HG02610 (cell line): ENCODE results near the gene ZNF394.

Experiments
- ATAC-seq: cut with Tn5 transposase; IDR thresholded peaks from one replicate; pipeline ENCODE4 v1.9.1; 2021; ENCODE audit warnings: mild to moderate bottlenecking, moderate library complexity; ENCODE audit not compliant: unreplicated experiment

Gene ZNF394

GRCh38 chr7:99497766-99498545 is 2.1 kb downstream of the ZNF394 start:
- no peak for ATAC-seq

GRCh38 chr7:99493823-99494222 is 6.3 kb downstream of the ZNF394 start:
- no peak for ATAC-seq

- no peak for ATAC-seq
Measured at GRCh38 chr7:99490878-99491277, 9.2 kb downstream of the ZNF394 start.

GRCh38 chr7:99489235-99489634 is 10.8 kb downstream of the ZNF394 start:
- ATAC-seq = no peak

DNA sequence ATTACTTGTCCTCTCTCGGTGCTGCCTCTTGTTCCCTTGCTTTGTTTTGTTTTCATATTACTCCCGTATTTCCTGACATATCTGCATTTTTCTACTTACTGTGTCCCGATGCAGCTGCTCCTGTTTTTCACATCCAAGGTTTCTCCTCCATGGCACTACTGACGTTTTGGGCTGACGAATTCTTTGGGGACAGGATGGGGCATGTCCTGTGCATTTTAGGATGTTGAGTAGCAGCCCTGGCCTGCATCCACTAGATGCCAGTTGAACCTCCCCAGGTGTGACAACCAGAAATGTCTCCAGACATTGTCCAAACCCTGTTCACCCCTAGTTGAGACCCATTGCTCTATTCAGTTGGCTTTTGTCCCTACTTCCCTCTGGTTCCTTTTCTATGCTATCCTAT is 15.0 kb downstream of the ZNF394 start:
- ATAC-seq = no peak

GRCh38 chr7:99478464-99479440 is 21.3 kb downstream of the ZNF394 start:
- ATAC-seq = no peak

- ATAC-seq = no peak
Measured at GRCh38 chr7:99476107-99476506, 24.0 kb downstream of the ZNF394 start.

DNA sequence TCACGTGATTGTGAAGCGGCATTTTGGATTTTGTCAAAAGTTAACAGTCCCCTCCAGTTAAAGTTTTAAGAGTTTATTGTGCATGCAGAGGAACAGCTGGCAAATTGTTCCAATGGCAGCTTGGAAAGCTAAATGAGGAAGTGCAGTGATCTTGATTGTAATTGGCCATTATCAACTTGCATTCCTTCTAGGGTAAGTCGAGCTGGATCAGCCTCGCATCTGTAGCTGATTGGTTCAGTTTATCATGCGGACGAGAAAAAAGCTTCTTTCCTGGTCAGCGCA is 26.8 kb downstream of the ZNF394 start:
- peak; percentile 10 for ATAC-seq

DNA sequence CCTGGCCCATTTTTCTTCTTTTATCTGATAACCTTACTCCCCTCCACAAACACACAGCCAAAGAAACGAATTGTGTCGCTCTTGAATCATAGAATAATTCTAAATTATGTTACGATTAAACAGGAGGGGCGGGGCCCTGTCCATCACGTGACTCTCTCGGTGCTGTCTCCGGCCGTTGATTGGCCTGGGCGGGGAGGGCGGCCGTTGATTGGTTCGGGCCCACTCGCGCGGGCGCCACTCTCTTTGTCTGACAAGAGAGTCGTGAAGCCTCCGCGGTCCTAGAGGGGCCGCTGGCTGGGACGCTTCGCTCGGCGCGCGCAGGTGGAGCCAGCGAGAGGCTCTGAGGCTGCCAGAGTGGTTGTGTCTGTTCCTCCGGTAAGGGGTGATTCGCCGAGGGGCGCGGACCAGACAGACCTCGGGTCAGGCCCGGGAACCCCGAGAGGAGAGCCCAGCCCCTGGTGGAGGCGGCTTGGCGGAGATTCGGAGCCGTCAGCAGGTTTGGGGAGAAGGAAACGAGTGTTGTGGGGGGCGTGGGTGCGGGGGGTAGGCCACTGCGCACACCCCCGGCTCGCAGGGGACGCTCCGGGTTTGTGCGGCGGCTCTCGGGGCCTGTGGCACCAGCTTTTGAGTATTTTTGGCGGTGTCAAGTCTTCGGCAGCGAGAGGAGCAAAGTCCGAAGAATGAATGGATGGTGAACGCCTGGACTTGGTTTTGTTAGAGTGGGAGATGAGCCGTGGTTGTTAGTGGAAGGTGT is 27.3 kb downstream of the ZNF394 start, which contains the start of gene ZNF789:
Gene ZNF789, plus strand, starts transcription at position 330 of the 754 bp plus-strand sequence. CDS start 3,567 bp downstream, outside the sequence.
- ATAC-seq = peak; percentile 93

- no peak for ATAC-seq
Measured at GRCh38 chr7:99469381-99470065, 30.6 kb downstream of the ZNF394 start.

DNA sequence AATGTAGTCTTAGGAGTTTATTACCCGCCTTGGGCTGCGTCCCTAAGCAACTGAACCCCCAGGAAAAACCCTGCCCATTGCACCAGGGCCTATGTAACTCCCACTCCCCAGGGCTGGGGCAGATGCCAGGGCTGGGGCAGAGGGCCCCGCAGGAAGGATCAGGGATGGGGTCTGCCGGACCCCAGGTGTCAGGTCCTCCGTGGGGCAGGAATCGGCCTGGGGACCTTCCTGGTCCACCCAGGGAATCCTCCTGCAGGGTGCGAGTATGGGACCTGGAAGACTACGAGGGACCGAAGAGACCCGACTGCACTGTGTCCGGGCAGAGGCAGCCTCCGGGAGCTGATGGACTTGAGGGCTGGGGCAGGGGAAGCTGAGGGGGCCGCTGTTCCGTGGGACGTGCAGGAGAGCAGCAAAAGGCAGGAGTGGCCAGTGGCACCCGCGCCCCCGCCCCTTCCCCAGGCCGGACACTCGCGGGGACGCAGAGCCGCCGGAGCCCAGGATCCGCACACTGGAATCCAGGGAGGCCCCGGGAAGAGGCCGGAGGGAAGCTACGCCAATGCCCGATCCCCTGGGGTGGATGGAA is 31.7 kb downstream of the ZNF394 start:
- no peak for ATAC-seq

GRCh38 chr7:99465421-99465768 is 34.7 kb downstream of the ZNF394 start:
- ATAC-seq = no peak

DNA sequence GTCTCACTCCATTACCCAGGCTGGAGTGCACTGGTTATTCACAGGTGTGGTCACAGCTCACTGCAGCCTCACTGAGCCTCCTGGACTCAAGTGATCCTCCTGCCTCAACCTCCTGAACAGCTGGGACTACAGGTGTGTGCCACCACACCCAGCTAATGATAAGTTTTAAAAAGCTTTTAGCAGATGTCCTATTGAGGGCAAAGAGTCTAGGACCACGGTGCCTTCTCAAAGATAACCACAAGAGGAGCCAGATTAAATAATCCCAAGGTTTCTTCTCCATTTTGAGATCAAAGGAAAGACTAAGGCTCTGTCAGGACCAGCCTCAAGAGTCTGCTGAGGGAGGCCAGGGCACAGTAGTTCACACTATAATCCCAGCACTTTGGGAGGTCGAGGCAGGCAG is 38.9 kb downstream of the ZNF394 start:
- no peak for ATAC-seq

GRCh38 chr7:99460651-99461050 is 39.4 kb downstream of the ZNF394 start:
- no peak for ATAC-seq

DNA sequence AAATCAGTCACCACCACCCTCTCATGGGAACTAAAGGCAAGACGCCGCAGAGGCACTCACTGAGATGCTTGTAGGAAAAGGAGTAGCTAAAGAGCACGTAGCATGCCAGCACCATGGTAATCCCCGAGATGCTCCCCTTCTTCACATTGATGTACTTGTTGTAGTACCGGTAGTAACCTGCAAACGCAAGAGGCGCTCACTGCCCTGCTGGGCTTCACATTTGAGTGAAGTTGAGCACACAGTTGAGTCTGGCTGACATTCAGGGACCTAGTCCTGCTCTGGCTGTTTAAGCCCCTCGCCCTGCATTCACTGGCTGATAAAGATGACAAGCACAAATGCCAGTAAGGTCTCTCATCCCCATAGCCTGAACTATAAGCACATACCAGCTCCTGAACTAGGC is 41.0 kb downstream of the ZNF394 start:
- ATAC-seq = no peak

DNA sequence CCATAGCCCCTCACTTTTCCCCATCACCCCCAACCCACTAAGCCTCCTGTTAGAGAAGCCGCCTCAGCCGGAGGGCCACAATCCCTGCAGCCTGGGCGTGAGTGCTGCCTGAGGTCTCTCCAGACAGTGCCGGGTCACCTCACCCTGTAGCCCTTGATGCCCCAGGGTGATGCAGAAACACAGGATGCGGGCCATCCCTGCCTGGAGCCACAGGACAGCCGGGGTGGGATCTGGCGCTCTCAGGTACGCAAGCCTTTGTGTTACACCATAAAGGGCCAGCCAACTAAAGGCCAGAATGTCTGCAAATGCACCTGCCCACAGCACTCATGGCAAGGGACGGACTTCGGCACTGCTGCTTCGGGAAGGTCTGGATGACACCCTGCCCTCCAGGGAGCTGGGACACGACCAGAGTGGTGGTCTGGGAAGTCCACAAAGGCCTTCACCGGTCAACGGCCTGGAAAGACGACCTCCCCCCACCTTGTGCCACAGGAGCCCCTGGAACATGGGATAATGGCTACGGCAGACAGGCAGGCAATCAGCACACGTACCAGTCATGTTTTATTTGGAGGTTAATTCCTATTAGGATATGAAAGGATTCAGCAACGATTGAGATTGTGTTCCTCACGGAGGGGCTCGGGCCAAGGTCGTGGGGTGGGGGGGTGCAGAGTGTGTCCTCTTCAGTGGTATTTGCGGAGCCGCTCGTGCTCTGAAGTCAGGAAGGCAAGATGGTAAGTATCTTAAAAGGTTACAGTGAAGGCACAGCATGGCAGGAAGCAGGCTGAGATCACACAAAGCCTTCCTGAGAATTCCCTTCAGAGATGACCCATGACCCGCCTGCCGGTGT is 42.2 kb downstream of the ZNF394 start:
- no peak for ATAC-seq

- no peak for ATAC-seq
Measured at GRCh38 chr7:99457050-99457649, 42.9 kb downstream of the ZNF394 start.

DNA sequence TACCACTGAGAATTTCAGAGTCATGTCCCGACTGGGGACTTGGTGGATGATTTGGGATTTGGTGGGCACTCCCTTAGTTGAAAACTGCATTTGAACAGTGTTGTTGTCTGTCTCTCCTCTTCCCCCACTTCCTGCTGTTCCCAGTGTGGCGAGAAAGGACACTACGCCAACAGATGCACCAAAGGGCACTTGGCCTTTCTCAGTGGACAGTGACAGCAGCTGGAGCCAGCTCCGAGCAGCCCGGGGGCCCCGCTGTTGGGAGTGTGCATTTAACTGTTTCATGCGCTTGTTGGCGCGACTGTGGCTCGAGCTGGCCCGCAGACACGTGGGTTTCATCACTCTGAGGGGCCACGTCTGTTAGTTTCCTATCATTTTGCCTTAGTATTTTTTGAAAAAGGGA is 43.8 kb downstream of the ZNF394 start:
- no peak for ATAC-seq

- ATAC-seq = no peak
Measured at GRCh38 chr7:99455874-99456273, 44.2 kb downstream of the ZNF394 start.
